ENCODE results near the gene TNFSF10. TPM values are rescaled to one million over a fixed set of nuclear protein-coding genes. Genes with fewer than 3 reads are reported as not detected.
"Not testable (repeated sequence)": the region's sequence is repeated elsewhere in the genome, so short reads cannot be mapped to it uniquely, and the experiment has no call there.

The TNFSF10 gene
- total RNA-seq, 1 donor from 2014 or later, result 23.0 TPM

- DNase-seq (ENCODE audit: low spot score), result no peak
Observed at GRCh38 chr3:172518929-172519640, 4.1 kb downstream of the TNFSF10 start.

GRCh38 chr3:172517859-172518466 is 5.3 kb downstream of the TNFSF10 start:
- DNase-seq (ENCODE audit: low spot score), result no peak

GRCh38 chr3:172516318-172517214 is 6.7 kb downstream of the TNFSF10 start:
- DNase-seq (ENCODE audit: low spot score), result no peak

GRCh38 chr3:172515130-172515918 is 7.9 kb downstream of the TNFSF10 start:
- DNase-seq (ENCODE audit: low spot score), result no peak

- DNase-seq (ENCODE audit: low spot score), result no peak
Observed at GRCh38 chr3:172514678-172515077, 8.6 kb downstream of the TNFSF10 start.

GRCh38 chr3:172513488-172513887 is 9.7 kb downstream of the TNFSF10 start:
- no peak for DNase-seq (ENCODE audit: low spot score)

- no peak for DNase-seq (ENCODE audit: low spot score)
Observed at GRCh38 chr3:172511783-172512762, 11.2 kb downstream of the TNFSF10 start.

GRCh38 chr3:172506094-172506493 is 17.1 kb downstream of the TNFSF10 start:
- DNase-seq (ENCODE audit: low spot score), result no peak

GRCh38 chr3:172501540-172501939 is 21.7 kb downstream of the TNFSF10 start:
- DNase-seq (ENCODE audit: low spot score), result no peak

GRCh38 chr3:172490198-172490669 is 33.0 kb downstream of the TNFSF10 start:
- DNase-seq (ENCODE audit: low spot score), result not testable (repeated sequence)

GRCh38 chr3:172478116-172478515 is 45.1 kb downstream of the TNFSF10 start:
- DNase-seq (ENCODE audit: low spot score), result no peak

- DNase-seq (ENCODE audit: low spot score), result no peak
Observed at GRCh38 chr3:172476347-172476746, 46.9 kb downstream of the TNFSF10 start.

GRCh38 chr3:172475703-172476102 is 47.5 kb downstream of the TNFSF10 start:
- DNase-seq (ENCODE audit: low spot score), result no peak

- DNase-seq (ENCODE audit: low spot score), result no peak
Observed at GRCh38 chr3:172471903-172472302, 51.3 kb downstream of the TNFSF10 start.

GRCh38 chr3:172470588-172470987 is 52.6 kb downstream of the TNFSF10 start:
- DNase-seq (ENCODE audit: low spot score), result no peak

- no peak for DNase-seq (ENCODE audit: low spot score)
Observed at GRCh38 chr3:172467170-172467824, 55.9 kb downstream of the TNFSF10 start.

- no peak for DNase-seq (ENCODE audit: low spot score)
Observed at GRCh38 chr3:172466553-172467130, 56.6 kb downstream of the TNFSF10 start.

- DNase-seq (ENCODE audit: low spot score), result no peak
Observed at GRCh38 chr3:172465281-172465680, 57.9 kb downstream of the TNFSF10 start.

- DNase-seq (ENCODE audit: low spot score), result no peak
Observed at GRCh38 chr3:172464306-172464705, 58.9 kb downstream of the TNFSF10 start.

Data from mesenteric fat pad (tissue), 1 donor.